ENCODE data around the gene JMJD6.
"Not testable (repeated sequence)": the region's sequence is repeated elsewhere in the genome, so short reads cannot be mapped to it uniquely, and the experiment has no call there.

Gene JMJD6

GRCh38 chr17:76732734-76733617 lies 6.6 kb upstream of the JMJD6 start:
- Histone ChIP-seq H3K27me3 (ENCODE audit: insufficient read depth, poor library complexity, severe bottlenecking) (no peaks in the 10 kb centered on the region), H3K9me3 (ENCODE audit: severe bottlenecking) (no peaks in the 10 kb centered on the region), H3K4me3 (ENCODE audit: severe bottlenecking) (no peak overlapping the region), H3K27ac (ENCODE audit: poor library complexity, severe bottlenecking) (peak overlapping the region; percentile 88), H3K4me1 (ENCODE audit: insufficient read depth, poor library complexity, severe bottlenecking) (peaks cover 18% of the 10 kb centered on the region), H3K36me3 (ENCODE audit: low read depth) (peaks cover 73% of the 10 kb centered on the region)
- ATAC-seq (ENCODE audit: low read depth) (no peak), DNase-seq (ENCODE audit: low spot score) (no peak)
- no peak for TF ChIP-seq CTCF (IDR thresholded peaks at IDR 0.05; ENCODE audit: poor library complexity, severe bottlenecking)

DNA sequence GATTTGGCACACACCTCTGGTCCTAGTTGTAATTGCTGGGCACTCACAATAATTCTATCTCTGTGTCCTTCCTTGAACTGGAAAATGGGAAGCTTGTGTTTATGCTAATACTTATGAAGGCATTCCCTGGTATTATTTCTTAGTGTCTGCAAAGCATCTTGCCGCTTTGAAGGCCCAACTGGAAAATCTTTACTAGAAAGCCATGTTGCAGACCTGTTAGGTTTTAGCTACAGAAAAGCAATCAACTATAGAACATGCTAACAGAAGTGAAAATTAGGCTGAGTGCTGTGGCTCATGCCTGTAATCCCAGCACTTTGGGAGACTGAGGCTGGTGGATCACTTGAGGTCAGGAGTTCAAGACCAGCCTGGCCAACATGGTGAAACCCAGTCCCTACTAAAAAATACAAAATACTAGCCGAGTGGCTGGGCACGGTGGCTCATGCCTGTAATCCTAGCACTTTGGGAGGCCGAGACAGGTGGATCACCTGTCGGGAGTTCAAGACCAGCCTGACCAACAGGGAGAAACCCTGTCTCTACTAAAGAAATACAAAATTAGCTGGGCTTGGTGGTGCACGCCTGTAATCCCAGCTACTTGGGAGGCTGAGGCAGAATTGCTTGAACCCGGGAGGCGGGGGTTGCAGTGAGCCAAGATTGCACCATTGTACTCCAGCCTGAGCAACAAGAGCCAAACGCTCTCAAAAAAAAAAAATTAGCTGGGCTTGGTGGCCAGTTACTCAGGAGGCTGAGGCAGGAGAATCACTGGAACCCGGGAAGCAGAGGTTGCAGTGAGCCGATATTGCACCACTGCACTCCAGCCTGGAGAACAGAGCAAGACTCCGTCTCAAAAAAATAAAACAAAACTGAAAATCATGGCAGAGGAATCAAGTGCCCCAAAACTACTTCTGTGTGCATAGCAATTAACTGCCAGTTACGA lies 5.7 kb upstream of the JMJD6 start:
- not testable (repeated sequence) for H3K27me3 ChIP-seq (ENCODE audit: insufficient read depth, poor library complexity, severe bottlenecking); DNase-seq (ENCODE audit: low spot score); H3K9me3 ChIP-seq (ENCODE audit: severe bottlenecking); ATAC-seq (ENCODE audit: low read depth); H3K4me3 ChIP-seq (ENCODE audit: severe bottlenecking)
- Histone ChIP-seq H3K36me3 (ENCODE audit: low read depth) (peaks cover 73% of the 10 kb centered on the region), H3K27ac (ENCODE audit: poor library complexity, severe bottlenecking) (peak overlapping the region; percentile 88), H3K4me1 (ENCODE audit: insufficient read depth, poor library complexity, severe bottlenecking) (peaks cover 18% of the 10 kb centered on the region)

GRCh38 chr17:76727745-76728456 lies 1.5 kb upstream of the JMJD6 start:
- Histone ChIP-seq H3K36me3 (ENCODE audit: low read depth) (peaks cover 62% of the 10 kb centered on the region), H3K9me3 (ENCODE audit: severe bottlenecking) (no peaks in the 10 kb centered on the region), H3K4me1 (ENCODE audit: insufficient read depth, poor library complexity, severe bottlenecking) (peaks cover 7% of the 10 kb centered on the region), H3K27me3 (ENCODE audit: insufficient read depth, poor library complexity, severe bottlenecking) (no peaks in the 10 kb centered on the region), H3K27ac (ENCODE audit: poor library complexity, severe bottlenecking) (peak overlapping the region; percentile 87), H3K4me3 (ENCODE audit: severe bottlenecking) (peak overlapping the region; percentile 83)
- DNase-seq (ENCODE audit: low spot score) (no peak), ATAC-seq (ENCODE audit: low read depth) (no peak)
- no peak for TF ChIP-seq CTCF (IDR thresholded peaks at IDR 0.05; ENCODE audit: poor library complexity, severe bottlenecking)

DNA sequence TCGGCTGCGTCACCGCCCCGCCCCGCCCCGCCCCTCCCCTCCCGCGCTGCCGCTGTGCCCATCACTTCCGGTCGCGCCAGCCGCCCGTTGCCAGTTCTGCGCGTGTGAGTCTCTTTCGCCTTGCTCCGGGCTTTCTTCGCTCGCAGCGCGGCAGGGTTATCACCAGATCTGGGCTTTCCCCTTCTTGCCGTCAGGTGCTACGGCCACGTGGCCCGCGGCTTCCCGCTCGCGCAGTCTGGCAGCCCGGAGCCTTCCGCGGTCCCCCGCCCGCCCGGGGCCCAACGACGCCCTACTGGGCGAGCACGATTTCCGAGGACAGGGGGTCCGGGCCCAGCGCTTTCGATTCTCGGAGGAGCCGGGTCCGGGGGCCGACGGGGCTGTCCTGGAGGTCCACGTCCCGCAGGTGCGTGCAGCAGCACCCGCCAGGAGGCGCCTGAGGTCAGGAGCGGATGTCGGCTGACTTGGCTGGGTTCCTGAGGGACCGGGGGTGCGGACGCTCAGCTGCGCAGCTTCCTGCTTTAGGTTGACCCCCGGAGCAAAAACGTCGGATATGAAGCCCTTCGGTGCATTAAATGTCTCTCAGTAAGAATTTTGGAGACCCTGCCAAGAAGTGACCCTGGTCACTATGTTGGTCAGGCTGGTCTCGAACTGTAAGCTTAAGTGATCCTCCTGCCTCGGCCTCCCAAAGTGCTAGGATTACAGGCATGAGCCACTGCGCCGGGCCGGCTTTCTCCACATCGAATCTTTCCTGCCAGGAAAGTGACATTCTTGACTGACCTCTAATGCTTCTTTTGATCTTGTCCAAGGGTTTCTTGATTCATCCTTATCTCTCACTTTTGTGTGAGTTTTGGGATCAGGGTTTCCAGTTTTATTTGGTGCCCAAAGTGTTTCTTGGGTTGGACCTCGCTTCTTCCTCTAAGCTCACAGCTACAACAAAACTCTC lies 641 bp upstream of the JMJD6 start, which contains the start of gene METTL23:
METTL23 (plus strand) TSS at position 64 of the 943 bp plus-strand sequence. CDS start 2,872 bp downstream, outside the sequence.
- peak within 1 kb of the TSS; percentile 87 for H3K27ac ChIP-seq (ENCODE audit: poor library complexity, severe bottlenecking)
- peak; percentile 86 for DNase-seq (ENCODE audit: low spot score)
- H3K4me3 ChIP-seq (ENCODE audit: severe bottlenecking), result peak within 1 kb of the TSS; percentile 83
- H3K4me1 ChIP-seq (ENCODE audit: insufficient read depth, poor library complexity, severe bottlenecking), result peaks cover 6% of the 10 kb centered on the region
- ATAC-seq (ENCODE audit: low read depth), result peak; percentile 45
- peaks cover 58% of the 10 kb centered on the region for H3K36me3 ChIP-seq (ENCODE audit: low read depth)
- peak; percentile 86 for TF ChIP-seq CTCF (IDR thresholded peaks at IDR 0.05; ENCODE audit: poor library complexity, severe bottlenecking)
- H3K27me3 ChIP-seq (ENCODE audit: insufficient read depth, poor library complexity, severe bottlenecking), result no peaks in the 10 kb centered on the region
- no peaks in the 10 kb centered on the region for H3K9me3 ChIP-seq (ENCODE audit: severe bottlenecking)

All from RWPE2 (cell line).